H9 (cell line): ENCODE measurements around the gene LAMC2. TPM values are rescaled to one million over a fixed set of nuclear protein-coding genes. Genes with fewer than 3 reads are reported as not detected.

Experiments
- DNase-seq: peaks from one replicate; pipeline ENCODE4 v3.0.0-alpha.2; 2017
- H2AFZ ChIP-seq: one replicate; pipeline ENCODE4 v1.6.1; 2013; ENCODE audit warnings: mild to moderate bottlenecking, low read length, control low read depth, moderate library complexity
- H2AK5ac ChIP-seq: 2 replicates; pipeline ENCODE4 v1.6.1; 2013; ENCODE audit warnings: low read length, control low read depth, mixed read lengths; ENCODE audit not compliant: insufficient read length
- H2BK120ac ChIP-seq: one replicate; pipeline ENCODE4 v1.6.1; 2013; ENCODE audit warnings: low read depth, mild to moderate bottlenecking, low read length, control low read depth, inconsistent platforms; ENCODE audit not compliant: poor library complexity, severe bottlenecking
- H2BK12ac ChIP-seq: 2 replicates; pipeline ENCODE4 v1.6.1; 2013; ENCODE audit warnings: low read length, control low read depth, mixed read lengths, low read depth; ENCODE audit not compliant: insufficient read length
- H2BK15ac ChIP-seq: 2 replicates; pipeline ENCODE4 v1.6.1; 2013; ENCODE audit warnings: low read depth, low read length, control low read depth
- H2BK20ac ChIP-seq: one replicate; pipeline ENCODE4 v1.6.1; 2013; ENCODE audit warnings: low read depth, mild to moderate bottlenecking, low read length, control low read depth, inconsistent platforms; ENCODE audit not compliant: poor library complexity, severe bottlenecking
- H2BK5ac ChIP-seq: 2 replicates; pipeline ENCODE4 v1.6.1; 2013; ENCODE audit warnings: low read length, control low read depth, mixed read lengths; ENCODE audit not compliant: insufficient read length
- H3K14ac ChIP-seq: 2 replicates; pipeline ENCODE4 v1.6.1; 2013; ENCODE audit warnings: low read length, control low read depth; ENCODE audit not compliant: insufficient read depth
- H3K18ac ChIP-seq: 2 replicates; pipeline ENCODE4 v1.6.1; 2013; ENCODE audit warnings: low read depth, mild to moderate bottlenecking, mixed read lengths, low read length, control low read depth; ENCODE audit not compliant: insufficient read length
- H3K23ac ChIP-seq: 2 replicates; pipeline ENCODE4 v1.6.1; 2013; ENCODE audit warnings: low read length, control low read depth, mixed read lengths, low read depth; ENCODE audit not compliant: insufficient read length
- H3K23me2 ChIP-seq: 2 replicates; pipeline ENCODE4 v1.6.1; 2013; ENCODE audit warnings: low read depth, mild to moderate bottlenecking, mixed read lengths, low read length, control low read depth; ENCODE audit not compliant: insufficient read length, poor library complexity, severe bottlenecking
- H3K27ac ChIP-seq: 2 replicates; pipeline ENCODE4 v1.5.1; 2013; ENCODE audit warnings: low read length, control low read depth, mixed read lengths, low read depth; ENCODE audit not compliant: insufficient read length
- H3K27me3 ChIP-seq: 2 replicates; pipeline ENCODE4 v1.6.1; 2013; ENCODE audit warnings: low read length, control low read depth, inconsistent platforms; ENCODE audit not compliant: insufficient read depth
- H3K4ac ChIP-seq: 2 replicates; pipeline ENCODE4 v1.6.1; 2013; ENCODE audit warnings: low read depth, mild to moderate bottlenecking, control low read depth, inconsistent platforms, low read length, moderate library complexity
- H3K4me1 ChIP-seq: 2 replicates; pipeline ENCODE4 v1.6.1; 2013; ENCODE audit warnings: low read length, control low read depth, inconsistent platforms; ENCODE audit not compliant: insufficient read depth
- H3K4me2 ChIP-seq: 2 replicates; pipeline ENCODE4 v1.6.1; 2013; ENCODE audit warnings: low read length, control low read depth, mixed read lengths; ENCODE audit not compliant: insufficient read length, insufficient read depth
- H3K56ac ChIP-seq: 2 replicates; pipeline ENCODE4 v1.6.1; 2013; ENCODE audit warnings: low read depth, mild to moderate bottlenecking, mixed read lengths, low read length, control low read depth; ENCODE audit not compliant: insufficient read length
- H3K79me1 ChIP-seq: 2 replicates; pipeline ENCODE4 v1.6.1; 2013; ENCODE audit warnings: low read depth, mild to moderate bottlenecking, moderate library complexity, low read length, control low read depth, inconsistent platforms; ENCODE audit not compliant: insufficient read depth, poor library complexity, severe bottlenecking
- H3K79me2 ChIP-seq: 2 replicates; pipeline ENCODE4 v1.6.1; 2013; ENCODE audit warnings: low read length, control low read depth, inconsistent platforms; ENCODE audit not compliant: insufficient read depth
- H3K9ac ChIP-seq: 2 replicates; pipeline ENCODE4 v1.6.1; 2013; ENCODE audit warnings: low read length, control low read depth, mixed read lengths; ENCODE audit not compliant: insufficient read length; ENCODE audit errors: extremely low read depth
- H3K9me3 ChIP-seq: one replicate; pipeline ENCODE4 v1.6.1; 2013; ENCODE audit warnings: low read depth, low read length, inconsistent platforms; ENCODE audit not compliant: control insufficient read depth
- H3T11ph ChIP-seq: one replicate; pipeline ENCODE4 v1.6.1; 2013; ENCODE audit warnings: mild to moderate bottlenecking, low read length, control low read depth, inconsistent platforms
- H4K20me1 ChIP-seq: one replicate; pipeline ENCODE4 v1.6.1; 2013; ENCODE audit not compliant: control insufficient read depth, insufficient read length, insufficient read depth
- H4K5ac ChIP-seq: 2 replicates; pipeline ENCODE4 v1.6.1; 2013; ENCODE audit warnings: low read depth, mild to moderate bottlenecking, mixed read lengths, low read length, control low read depth; ENCODE audit not compliant: insufficient read length
- H4K8ac ChIP-seq: replicated peaks from 2 replicates; pipeline ENCODE4 v1.6.1; 2013; ENCODE audit warnings: low read length, control low read depth, mixed read lengths, low read depth; ENCODE audit not compliant: insufficient read length
- H4K91ac ChIP-seq: 2 replicates; pipeline ENCODE4 v1.6.1; 2013; ENCODE audit warnings: low read depth, mild to moderate bottlenecking, moderate library complexity, mixed read lengths, low read length, control low read depth; ENCODE audit not compliant: insufficient read length
- H3K27ac Mint-ChIP-seq, 3 experiments: 2 replicates in 2 of 3; 3 replicates in 1 of 3; pipeline ENCODE4 v1.8.0; 2020 to 2021; ENCODE audit warnings: mixed read lengths in 3 of 3, mild to moderate bottlenecking in 1 of 3, moderate library complexity in 1 of 3
- H3K27me3 Mint-ChIP-seq: 2 replicates; pipeline ENCODE4 v1.8.0; 2021; ENCODE audit warnings: low read depth, mild to moderate bottlenecking, moderate library complexity, mixed read lengths
- H3K36me3 Mint-ChIP-seq, 3 experiments: 2 replicates in 2 of 3; 3 replicates in 1 of 3; pipeline ENCODE4 v1.8.0; 2020 to 2021; ENCODE audit warnings: low read depth in 3 of 3, mixed read lengths in 3 of 3; ENCODE audit not compliant: insufficient read depth in 1 of 3
- H3K4me1 Mint-ChIP-seq, 2 experiments: 2 replicates each; pipeline ENCODE4 v1.8.0; 2020; ENCODE audit warnings: mixed read lengths in 2 of 2
- H3K4me3 Mint-ChIP-seq, 2 experiments: 2 replicates in 1 of 2; 3 replicates in 1 of 2; pipeline ENCODE4 v1.8.0; 2020 to 2021; ENCODE audit warnings: mild to moderate bottlenecking in 2 of 2, mixed read lengths in 2 of 2, moderate library complexity in 1 of 2
- H3K9me3 Mint-ChIP-seq, 2 experiments: 2 replicates in 1 of 2; 3 replicates in 1 of 2; pipeline ENCODE4 v1.8.0; 2020; ENCODE audit warnings: mild to moderate bottlenecking in 2 of 2, mixed read lengths in 2 of 2, moderate library complexity in 1 of 2
- CTCF ChIP-seq: fragments of 200-600 bp; sonication (generic); conservative IDR thresholded peaks from 3 replicates; pipeline ENCODE4 v1.8.0; 2021; ENCODE audit warnings: antibody characterized with exemption, mild to moderate bottlenecking
- WGBS: extraction: QIAGEN DNeasy Blood & Tissue Kit; methylation state at CpG from one replicate; pipeline ENCODE4 v1.1.7; 2013; ENCODE audit warnings: missing lambda C conversion rate, low lambda C conversion rate, mixed read lengths; ENCODE audit not compliant: insufficient read length; ENCODE audit errors: extremely low coverage; 5-methylcytosine and 5-hydroxymethylcytosine counted together
- total RNA-seq: library from RNA; stranded (reverse); gene quantifications from 2 replicates; pipeline ENCODE4 v1.2.1, GENCODE V29; 2021

Gene LAMC2
- total RNA-seq, 1 experiment from 2014 or later, result 7.4 TPM

GRCh38 chr1:183251101-183251958 lies 65.3 kb downstream of the LAMC2 start:
- no peak overlapping the region for H4K5ac ChIP-seq
- no peak overlapping the region for H2AFZ ChIP-seq
- H2BK5ac ChIP-seq, result no peak overlapping the region
- no peak overlapping the region for H3K4me3 Mint-ChIP-seq
- no peaks in the 10 kb centered on the region for H3K4me1 ChIP-seq
- no peaks in the 10 kb centered on the region for H3K23me2 ChIP-seq
- no peaks in the 10 kb centered on the region for H4K20me1 ChIP-seq
- H3K18ac ChIP-seq, result no peak overlapping the region
- H3K56ac ChIP-seq, result no peak overlapping the region
- no peaks in the 10 kb centered on the region for H3K79me2 ChIP-seq
- H3K9me3 Mint-ChIP-seq, result peaks cover 5 to 11% of the 10 kb centered on the region in 2 experiments; a peak in 3 of 5 replicates
- H2BK12ac ChIP-seq, result no peak overlapping the region
- H3K23ac ChIP-seq, result no peak overlapping the region
- H3K14ac ChIP-seq, result no peak overlapping the region
- H3K27ac Mint-ChIP-seq, result no peak overlapping the region
- no peak overlapping the region for H4K8ac ChIP-seq
- no peaks in the 10 kb centered on the region for H3K79me1 ChIP-seq
- no peak overlapping the region for H2BK15ac ChIP-seq
- peaks cover 3 to 12% of the 10 kb centered on the region in 2 experiments; a peak in 2 of 4 replicates for H3K4me1 Mint-ChIP-seq
- no CpG with 5 or more reads among the region's 12 CpGs for WGBS
- no peak overlapping the region for H2BK120ac ChIP-seq
- peaks cover 18 to 29% (median 24%) of the 10 kb centered on the region in 3 experiments; a peak in 6 of 7 replicates for H3K36me3 Mint-ChIP-seq
- no peak overlapping the region for H2BK20ac ChIP-seq
- no peak for TF ChIP-seq CTCF
- no peak overlapping the region for H3K27ac ChIP-seq
- no peak overlapping the region for H4K91ac ChIP-seq
- no peak overlapping the region for H2AK5ac ChIP-seq
- no peak overlapping the region for H3K4me2 ChIP-seq
- peak; percentile 17 for DNase-seq
- no peak overlapping the region for H3K4ac ChIP-seq
- no peak overlapping the region for H3K9ac ChIP-seq
- H3K9me3 ChIP-seq, result no peaks in the 10 kb centered on the region
- H3T11ph ChIP-seq, result no peak overlapping the region
- no peaks in the 10 kb centered on the region for H3K27me3 Mint-ChIP-seq
- no peaks in the 10 kb centered on the region for H3K27me3 ChIP-seq
